MCF 10A (cell line): ENCODE results near the gene ZBTB46. TPM values are rescaled to one million over a fixed set of nuclear protein-coding genes. Genes with fewer than 3 reads are reported as not detected.

ENCODE experiments used
- BruUV-seq: library from RNA; stranded (reverse); fragments of 400-500 nt; replicated peaks from 2 replicates; lab custom pipeline; 2021; lab: Mats Ljungman, UMichigan
- CTCF ChIA-PET: fragments of 300-600 bp; sonication (Branson Sonifier 250); formaldehyde crosslinking; extraction: SDS; loops from one replicate; lab custom pipeline; 2021; ENCODE audit warnings: antibody characterized with exemption, inconsistent platforms; lab: Yijun Ruan, JAX
- POLR2A ChIA-PET: fragments of 300-600, 350-650 bp; sonication (Branson Sonifier 250); formaldehyde crosslinking; extraction: SDS; loops from one replicate; lab custom pipeline; 2020; ENCODE audit warnings: antibody characterized with exemption, inconsistent platforms; lab: Yijun Ruan, JAX
- DNase-seq: peaks from one replicate; pipeline ENCODE4 v3.0.0-alpha.2; 2018; ENCODE audit not compliant: unreplicated experiment
- H3K27ac Mint-ChIP-seq: one replicate; pipeline ENCODE4 v1.8.0; 2022; ENCODE audit warnings: mild to moderate bottlenecking, low read depth, mixed read lengths; ENCODE audit not compliant: unreplicated experiment
- H3K27me3 Mint-ChIP-seq: one replicate; pipeline ENCODE4 v1.8.0; 2022; ENCODE audit warnings: mixed read lengths; ENCODE audit not compliant: insufficient read depth, unreplicated experiment
- H3K36me3 Mint-ChIP-seq: one replicate; pipeline ENCODE4 v1.8.0; 2022; ENCODE audit warnings: mild to moderate bottlenecking, moderate library complexity, mixed read lengths; ENCODE audit not compliant: insufficient read depth, unreplicated experiment
- H3K4me1 Mint-ChIP-seq: one replicate; pipeline ENCODE4 v1.8.0; 2022; ENCODE audit warnings: mixed read lengths; ENCODE audit not compliant: insufficient read depth, unreplicated experiment
- H3K4me3 Mint-ChIP-seq: one replicate; pipeline ENCODE4 v1.8.0; 2022; ENCODE audit warnings: mild to moderate bottlenecking, moderate library complexity, mixed read lengths; ENCODE audit not compliant: unreplicated experiment
- H3K9me3 Mint-ChIP-seq: one replicate; pipeline ENCODE4 v1.8.0; 2022; ENCODE audit warnings: mixed read lengths; ENCODE audit not compliant: unreplicated experiment
- CTCF ChIP-seq: fragments of 200-600 bp; IDR thresholded peaks from one replicate; pipeline ENCODE4 v1.8.0; 2022; ENCODE audit warnings: antibody characterized with exemption, mild to moderate bottlenecking; ENCODE audit not compliant: unreplicated experiment
- intact Hi-C: fragments of 100-400 bp; cut with micrococcal nuclease; formaldehyde crosslinking; loops from 2 replicates; pipeline ENCODE4 v1.14.1; 2022
- total RNA-seq: library from RNA; stranded (reverse); gene quantifications from 2 replicates; pipeline ENCODE4 v1.2.3, GENCODE V29; 2022

Gene ZBTB46
- total RNA-seq, 1 experiment from 2014 or later: 0.63 TPM

- POLR2A ChIA-PET: interaction anchor here (0.6 kb wide), 1 partner anchor 121 kb away, joined by 3 read pairs; no protein-coding TSS in a partner anchor
- H3K27me3 Mint-ChIP-seq: no peaks in the 10 kb centered on the region
- CTCF ChIA-PET: interaction anchor here (0.7 kb wide), 1 partner anchor 255 kb away, joined by 4 read pairs; no protein-coding TSS in a partner anchor
- no peak for DNase-seq
- intact Hi-C loops: no loop called here
- H3K27ac Mint-ChIP-seq: no peak overlapping the region
- H3K4me1 Mint-ChIP-seq: peaks cover 5% of the 10 kb centered on the region
- H3K9me3 Mint-ChIP-seq: no peaks in the 10 kb centered on the region
- H3K4me3 Mint-ChIP-seq: no peak overlapping the region
- BruUV-seq: no TSS peak
- TF ChIP-seq CTCF: no peak
- H3K36me3 Mint-ChIP-seq: no peaks in the 10 kb centered on the region
Measured at GRCh38 chr20:63836458-63837344, 5.6 kb upstream of the ZBTB46 start.

- intact Hi-C loops: no loop called here
- Mint-ChIP-seq H3K4me3 (peak overlapping the region; percentile 44), H3K36me3 (no peaks in the 10 kb centered on the region), H3K27me3 (peaks cover 3% of the 10 kb centered on the region), H3K9me3 (no peaks in the 10 kb centered on the region), H3K4me1 (peaks cover 5% of the 10 kb centered on the region), H3K27ac (no peak overlapping the region)
- POLR2A ChIA-PET: interaction anchor here (0.6 to 1.5 kb wide), 5 partner anchors 16 to 153 kb away, joined by 3 to 13 read pairs (median 4); partner anchors contain the start of genes ARFRP1, TPD52L2 and ZGPAT
- BruUV-seq: no TSS peak
- CTCF ChIA-PET: no interaction called here
- peak; percentile 97 for DNase-seq
- no peak for TF ChIP-seq CTCF
Measured at GRCh38 chr20:63835021-63835858, 4.2 kb upstream of the ZBTB46 start.

GRCh38 chr20:63834491-63834880 is 3.4 kb upstream of the ZBTB46 start:
- no peak for DNase-seq
- Mint-ChIP-seq H3K4me1 (peaks cover 5% of the 10 kb centered on the region), H3K4me3 (peak overlapping the region; percentile 44), H3K27me3 (peaks cover 10% of the 10 kb centered on the region), H3K36me3 (no peaks in the 10 kb centered on the region), H3K9me3 (no peaks in the 10 kb centered on the region), H3K27ac (no peak overlapping the region)
- intact Hi-C loops: no loop called here
- TF ChIP-seq CTCF: no peak
- ChIA-PET POLR2A (interaction anchor here (0.6 to 1.5 kb wide), 6 partner anchors 17 to 152 kb away, joined by 3 to 13 read pairs (median 4); partner anchors contain the start of genes ARFRP1, TPD52L2 and ZGPAT), CTCF (no interaction called here)
- BruUV-seq: no TSS peak
